Ascending aorta (tissue), 2 donors: ENCODE results near the gene TP53I3. TPM values are rescaled to one million over a fixed set of nuclear protein-coding genes. Genes with fewer than 3 reads are reported as not detected.
"Not testable (repeated sequence)": the region's sequence is repeated elsewhere in the genome, so short reads cannot be mapped to it uniquely, and the experiment has no call there.

Experiments
- DNase-seq, 2 donors: peaks; one replicate each; pipeline ENCODE4 v3.0.0-alpha.2; 2019; ENCODE audit warnings: low spot score in 2 of 2
- H3K27ac ChIP-seq, 2 donors: fragments of 200-600 bp; sonication (generic); one replicate each; pipeline ENCODE4 v1.5.1; 2016 to 2017; ENCODE audit warnings: mild to moderate bottlenecking in 1 of 2
- H3K27me3 ChIP-seq: fragments of 200-600 bp; sonication (generic); one replicate; pipeline ENCODE4 v1.5.1; 2017
- H3K36me3 ChIP-seq, 2 donors: fragments of 200-600 bp; sonication (generic); one replicate each; pipeline ENCODE4 v1.5.1; 2016
- H3K4me1 ChIP-seq, 2 donors: fragments of 200-600 bp; sonication (generic); one replicate each; pipeline ENCODE4 v1.5.1; 2016 to 2017; ENCODE audit warnings: mild to moderate bottlenecking in 1 of 2
- H3K4me3 ChIP-seq, 2 donors: fragments of 200-600 bp; sonication (generic); one replicate each; pipeline ENCODE4 v1.5.1; 2016 to 2017; ENCODE audit warnings: mild to moderate bottlenecking in 1 of 2
- H3K9me3 ChIP-seq, 2 donors: fragments of 200-600 bp; sonication (generic); one replicate each; pipeline ENCODE4 v1.5.1; 2016
- intact Hi-C: fragments of 100-400 bp; cut with DNase I; formaldehyde crosslinking; loops from one replicate; pipeline ENCODE4 v1.15.1; 2023
- total RNA-seq: library from RNA; depleted of rRNA; stranded (reverse); fragments of >200 nt; gene quantifications from one replicate; pipeline ENCODE4 v1.1.0, GENCODE V29; 2016
- TF ChIP-seq, protein P1 (sequence below), 3 experiments: fragments of 200-600 bp in 2 of 3; fragments of 450-650 bp in 1 of 3; sonication (generic) in 2 of 3; IDR thresholded peaks; one replicate each; pipeline ENCODE4 v1.5.1; 2016 to 2019; ENCODE audit warnings: antibody characterized with exemption in 3 of 3, mild to moderate bottlenecking in 1 of 3, moderate library complexity in 1 of 3

Gene TP53I3
- total RNA-seq, 1 donor from 2014 or later, result 1.6 TPM

DNA sequence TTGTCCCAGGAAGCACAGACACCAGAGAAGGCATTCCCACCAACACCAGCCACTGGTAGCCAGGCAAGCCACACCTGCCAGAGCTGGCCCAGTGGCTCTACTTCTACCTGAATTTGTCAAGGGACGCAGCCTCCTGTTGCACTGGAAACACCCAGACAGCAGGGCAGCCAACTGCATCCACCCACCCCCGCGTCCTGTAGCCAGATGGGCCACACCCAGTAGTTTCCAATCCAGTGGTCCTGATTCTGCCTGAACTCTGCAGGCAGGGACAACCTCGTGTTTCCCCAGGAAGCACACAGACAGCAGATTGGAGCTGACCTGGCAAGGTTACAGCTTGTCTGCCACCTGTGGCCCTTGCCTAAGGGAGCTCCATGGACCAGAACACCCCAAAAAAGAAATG, 20.3 kb upstream of the TP53I3 start:
- H3K9me3 ChIP-seq, result no peaks in the 10 kb centered on the region
- TF ChIP-seq, protein P1, sequence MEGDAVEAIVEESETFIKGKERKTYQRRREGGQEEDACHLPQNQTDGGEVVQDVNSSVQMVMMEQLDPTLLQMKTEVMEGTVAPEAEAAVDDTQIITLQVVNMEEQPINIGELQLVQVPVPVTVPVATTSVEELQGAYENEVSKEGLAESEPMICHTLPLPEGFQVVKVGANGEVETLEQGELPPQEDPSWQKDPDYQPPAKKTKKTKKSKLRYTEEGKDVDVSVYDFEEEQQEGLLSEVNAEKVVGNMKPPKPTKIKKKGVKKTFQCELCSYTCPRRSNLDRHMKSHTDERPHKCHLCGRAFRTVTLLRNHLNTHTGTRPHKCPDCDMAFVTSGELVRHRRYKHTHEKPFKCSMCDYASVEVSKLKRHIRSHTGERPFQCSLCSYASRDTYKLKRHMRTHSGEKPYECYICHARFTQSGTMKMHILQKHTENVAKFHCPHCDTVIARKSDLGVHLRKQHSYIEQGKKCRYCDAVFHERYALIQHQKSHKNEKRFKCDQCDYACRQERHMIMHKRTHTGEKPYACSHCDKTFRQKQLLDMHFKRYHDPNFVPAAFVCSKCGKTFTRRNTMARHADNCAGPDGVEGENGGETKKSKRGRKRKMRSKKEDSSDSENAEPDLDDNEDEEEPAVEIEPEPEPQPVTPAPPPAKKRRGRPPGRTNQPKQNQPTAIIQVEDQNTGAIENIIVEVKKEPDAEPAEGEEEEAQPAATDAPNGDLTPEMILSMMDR (IDR thresholded peaks at IDR 0.05), result no peak
- no peak overlapping the region for H3K27ac ChIP-seq
- no peaks in the 10 kb centered on the region for H3K4me1 ChIP-seq
- no peak overlapping the region for H3K4me3 ChIP-seq
- peaks cover 0 to 11% of the 10 kb centered on the region in 2 donors for H3K36me3 ChIP-seq
- H3K27me3 ChIP-seq, result no peaks in the 10 kb centered on the region
- intact Hi-C loops, result no loop called here
- no peak for DNase-seq

DNA sequence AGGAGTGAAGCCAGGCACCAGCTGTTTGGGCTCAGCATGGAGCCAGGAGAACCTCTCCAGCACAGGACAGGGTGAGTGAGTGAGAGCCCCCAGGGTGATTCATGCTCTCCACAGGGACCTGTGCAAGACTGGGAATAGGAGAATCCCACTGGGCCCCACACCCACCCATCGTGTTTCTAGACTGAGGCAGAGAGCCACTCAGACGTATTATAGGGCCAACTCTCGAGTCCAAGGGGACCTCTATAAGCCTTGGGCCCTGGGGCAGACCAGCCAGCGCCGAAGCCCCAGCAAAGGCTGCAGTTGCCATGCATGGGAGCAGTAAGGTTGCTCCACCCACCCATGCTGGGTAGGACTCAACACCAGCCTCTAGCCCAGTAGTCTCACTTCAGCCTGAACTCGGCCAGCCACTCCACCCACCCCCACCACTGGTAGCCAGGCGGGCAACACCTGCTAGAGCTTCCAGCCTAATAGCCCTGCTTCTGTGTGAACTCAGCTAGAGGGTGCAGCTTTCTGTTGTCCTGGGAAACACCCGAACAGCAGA, 19.5 kb upstream of the TP53I3 start:
- H3K27ac ChIP-seq, result no peak overlapping the region
- TF ChIP-seq, protein P1 (IDR thresholded peaks at IDR 0.05), result no peak
- H3K9me3 ChIP-seq, result no peaks in the 10 kb centered on the region
- no peak overlapping the region for H3K4me3 ChIP-seq
- no peaks in the 10 kb centered on the region for H3K27me3 ChIP-seq
- H3K36me3 ChIP-seq, result peaks cover 0 to 11% of the 10 kb centered on the region in 2 donors
- intact Hi-C loops, result no loop called here
- no peak for DNase-seq
- H3K4me1 ChIP-seq, result no peaks in the 10 kb centered on the region

DNA sequence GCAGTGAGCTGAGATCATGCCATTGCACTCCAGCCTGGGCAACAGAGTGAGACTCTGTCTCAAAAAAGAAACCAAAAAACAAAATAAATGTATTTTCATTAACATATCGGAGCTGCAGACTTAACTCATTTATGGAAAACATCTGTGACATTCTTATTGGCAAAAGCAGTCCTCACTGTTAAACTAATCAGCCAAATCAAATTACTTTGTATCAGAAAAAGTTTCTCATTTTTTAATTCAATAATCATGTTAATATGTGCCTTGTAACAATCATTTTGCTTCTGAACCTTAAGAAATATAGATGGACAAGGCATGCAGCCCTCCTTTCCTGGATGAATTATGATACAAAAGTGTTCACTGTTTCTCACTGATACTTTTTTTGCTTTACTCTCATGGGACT, 18.0 kb upstream of the TP53I3 start:
- H3K9me3 ChIP-seq, result no peaks in the 10 kb centered on the region
- DNase-seq, result no peak
- TF ChIP-seq, protein P1 (IDR thresholded peaks at IDR 0.05), result no peak

DNA sequence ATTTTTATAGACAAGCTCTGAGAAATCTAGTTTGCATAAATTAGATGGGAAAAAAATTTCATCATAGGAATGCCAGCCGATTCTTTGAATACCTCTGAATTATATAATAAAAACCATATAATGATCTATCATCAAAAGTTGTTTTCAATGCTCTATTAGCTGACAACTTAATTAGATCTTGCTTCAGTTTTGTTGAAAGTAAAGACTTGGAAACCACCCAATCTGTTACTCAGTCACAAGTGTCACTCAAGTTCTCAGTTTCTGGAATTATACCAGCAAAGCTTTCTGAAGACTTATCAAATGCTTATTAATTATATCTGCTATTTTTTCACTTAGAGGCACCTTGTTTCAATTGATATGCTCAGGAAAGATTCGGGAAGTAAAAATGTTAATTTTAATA, 17.4 kb upstream of the TP53I3 start:
- TF ChIP-seq, protein P1 (IDR thresholded peaks at IDR 0.05), result no peak
- Histone ChIP-seq H3K4me1 (no peaks in the 10 kb centered on the region), H3K4me3 (no peak overlapping the region), H3K27me3 (no peaks in the 10 kb centered on the region), H3K9me3 (no peaks in the 10 kb centered on the region), H3K27ac (no peak overlapping the region), H3K36me3 (peaks cover 0 to 11% of the 10 kb centered on the region in 2 donors)
- DNase-seq, result no peak
- intact Hi-C loops, result no loop called here

More for the DNA sequence above, 18.0 kb upstream of the TP53I3 start:
- no peak overlapping the region for H3K4me3 ChIP-seq
- H3K36me3 ChIP-seq, result peaks cover 0 to 11% of the 10 kb centered on the region in 2 donors
- no peaks in the 10 kb centered on the region for H3K4me1 ChIP-seq
- intact Hi-C loops, result no loop called here
- H3K27ac ChIP-seq, result no peak overlapping the region
- no peaks in the 10 kb centered on the region for H3K27me3 ChIP-seq

DNA sequence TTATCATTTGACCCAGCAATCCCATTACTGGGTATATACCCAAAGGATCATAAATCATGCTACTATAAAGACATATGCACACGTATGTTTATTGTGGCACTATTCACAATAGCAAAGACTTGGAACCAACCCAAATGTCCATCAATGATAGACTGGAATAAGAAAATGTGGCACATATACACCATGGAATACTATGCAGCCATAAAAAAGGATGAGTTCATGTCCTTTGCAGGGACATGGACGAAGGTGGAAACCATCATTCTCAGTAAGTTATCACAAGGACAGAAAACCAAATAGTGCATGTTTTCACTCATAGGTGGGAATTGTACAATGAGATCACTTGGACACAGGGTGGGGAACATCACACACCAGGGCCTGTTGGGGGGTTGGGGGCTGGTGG, 16.1 kb upstream of the TP53I3 start:
- H3K4me3 ChIP-seq, H3K9me3 ChIP-seq, H3K27ac ChIP-seq, intact Hi-C loops, DNase-seq, H3K27me3 ChIP-seq, H3K4me1 ChIP-seq: not testable (repeated sequence)
- peaks cover 5 to 18% of the 10 kb centered on the region in 2 donors for H3K36me3 ChIP-seq

DNA sequence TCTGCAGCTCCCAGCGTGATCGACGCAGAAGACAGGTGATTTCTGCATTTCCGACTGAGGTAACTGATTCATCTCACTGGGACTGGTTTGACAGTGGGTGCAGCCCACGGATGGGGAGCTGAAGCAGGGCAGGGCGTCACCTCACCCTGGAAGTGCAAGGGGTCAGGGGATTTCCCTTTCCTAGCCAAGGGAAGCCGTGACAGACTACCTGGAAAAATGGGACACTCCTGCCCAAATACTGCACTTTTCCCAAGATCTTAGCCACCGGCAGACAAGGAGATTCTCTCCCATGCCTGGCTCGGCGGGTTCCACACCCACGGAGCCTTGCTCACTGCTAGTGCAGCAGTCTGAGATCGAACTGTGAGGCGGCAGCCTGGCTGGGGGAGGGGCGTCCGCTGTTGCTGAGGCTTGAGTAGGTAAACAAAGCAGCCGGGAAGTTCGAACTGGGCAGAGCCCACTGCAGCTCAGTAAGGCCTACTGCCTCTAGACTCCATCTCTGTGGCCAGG, 10.6 kb upstream of the TP53I3 start:
- H3K4me3 ChIP-seq, H3K27ac ChIP-seq, H3K9me3 ChIP-seq, intact Hi-C loops, H3K27me3 ChIP-seq, DNase-seq, H3K4me1 ChIP-seq: not testable (repeated sequence)
- H3K36me3 ChIP-seq, result peaks cover 16 to 33% of the 10 kb centered on the region in 2 donors

DNA sequence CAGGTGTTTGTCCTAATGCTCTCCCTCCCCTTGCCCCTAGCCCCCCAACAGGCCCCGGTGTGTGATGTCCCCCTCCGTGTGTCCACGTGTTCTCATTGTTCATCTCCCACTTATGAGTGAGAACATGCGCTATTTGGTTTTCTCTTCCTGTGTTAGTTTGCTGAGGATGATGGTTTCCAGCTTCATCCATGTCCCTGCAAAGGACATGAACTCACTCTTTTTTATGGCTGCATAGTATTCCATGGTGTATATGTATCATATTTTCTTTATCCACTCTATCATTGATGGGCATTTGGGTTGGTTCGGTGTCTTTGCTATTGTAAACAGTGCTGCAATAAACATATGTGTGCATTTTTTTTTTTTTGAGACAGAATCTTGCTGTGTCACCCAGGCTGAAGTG, 8.6 kb upstream of the TP53I3 start:
- intact Hi-C loops, H3K9me3 ChIP-seq, H3K27me3 ChIP-seq, DNase-seq, H3K4me3 ChIP-seq, H3K27ac ChIP-seq, H3K4me1 ChIP-seq: not testable (repeated sequence)
- peaks cover 25 to 42% of the 10 kb centered on the region in 2 donors for H3K36me3 ChIP-seq
